ENCODE measurements around the gene TCAF1.

Gene TCAF1

DNA sequence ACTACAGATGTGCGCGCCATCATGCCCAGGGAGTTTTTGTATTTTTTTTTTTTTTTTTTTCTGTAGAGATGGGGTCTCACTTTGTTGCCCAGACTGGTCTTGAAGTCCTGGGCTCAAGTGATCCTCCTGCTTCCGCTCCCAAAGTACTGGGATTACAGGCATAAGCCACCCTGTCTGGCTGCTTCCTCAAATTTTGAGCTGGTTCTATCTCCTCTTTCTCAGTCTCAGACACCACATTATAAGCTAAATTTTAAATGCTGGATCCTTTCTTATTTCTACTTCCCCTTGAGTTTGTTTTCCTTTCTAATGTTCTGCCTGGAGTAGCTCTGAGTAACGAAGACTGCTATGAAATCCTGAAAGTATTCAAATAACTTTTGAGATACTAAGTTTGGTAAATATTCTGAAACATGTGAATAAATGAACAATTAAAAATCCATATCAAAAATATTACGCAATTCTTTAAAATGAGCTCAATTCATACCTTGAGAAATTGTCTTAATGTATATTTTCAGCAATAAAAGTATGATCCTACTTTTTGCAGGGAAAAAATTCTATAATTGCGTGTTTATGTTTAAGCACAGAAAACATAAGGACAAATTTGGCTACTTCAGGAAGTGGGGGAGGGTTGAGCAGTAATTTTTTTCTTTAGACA, 15.0 kb downstream of the TCAF1 start:
- no peak for TF ChIP-seq POLR2AphosphoS5 (IDR thresholded peaks at IDR 0.05; ENCODE audit: low read depth)
- no peak for TF ChIP-seq GABPA (IDR thresholded peaks at IDR 0.05; ENCODE audit: low read depth)
- TF ChIP-seq, protein P1, sequence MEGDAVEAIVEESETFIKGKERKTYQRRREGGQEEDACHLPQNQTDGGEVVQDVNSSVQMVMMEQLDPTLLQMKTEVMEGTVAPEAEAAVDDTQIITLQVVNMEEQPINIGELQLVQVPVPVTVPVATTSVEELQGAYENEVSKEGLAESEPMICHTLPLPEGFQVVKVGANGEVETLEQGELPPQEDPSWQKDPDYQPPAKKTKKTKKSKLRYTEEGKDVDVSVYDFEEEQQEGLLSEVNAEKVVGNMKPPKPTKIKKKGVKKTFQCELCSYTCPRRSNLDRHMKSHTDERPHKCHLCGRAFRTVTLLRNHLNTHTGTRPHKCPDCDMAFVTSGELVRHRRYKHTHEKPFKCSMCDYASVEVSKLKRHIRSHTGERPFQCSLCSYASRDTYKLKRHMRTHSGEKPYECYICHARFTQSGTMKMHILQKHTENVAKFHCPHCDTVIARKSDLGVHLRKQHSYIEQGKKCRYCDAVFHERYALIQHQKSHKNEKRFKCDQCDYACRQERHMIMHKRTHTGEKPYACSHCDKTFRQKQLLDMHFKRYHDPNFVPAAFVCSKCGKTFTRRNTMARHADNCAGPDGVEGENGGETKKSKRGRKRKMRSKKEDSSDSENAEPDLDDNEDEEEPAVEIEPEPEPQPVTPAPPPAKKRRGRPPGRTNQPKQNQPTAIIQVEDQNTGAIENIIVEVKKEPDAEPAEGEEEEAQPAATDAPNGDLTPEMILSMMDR (IDR thresholded peaks at IDR 0.05; ENCODE audit: insufficient read depth, low read length) = no peak
- TF ChIP-seq, protein P2, sequence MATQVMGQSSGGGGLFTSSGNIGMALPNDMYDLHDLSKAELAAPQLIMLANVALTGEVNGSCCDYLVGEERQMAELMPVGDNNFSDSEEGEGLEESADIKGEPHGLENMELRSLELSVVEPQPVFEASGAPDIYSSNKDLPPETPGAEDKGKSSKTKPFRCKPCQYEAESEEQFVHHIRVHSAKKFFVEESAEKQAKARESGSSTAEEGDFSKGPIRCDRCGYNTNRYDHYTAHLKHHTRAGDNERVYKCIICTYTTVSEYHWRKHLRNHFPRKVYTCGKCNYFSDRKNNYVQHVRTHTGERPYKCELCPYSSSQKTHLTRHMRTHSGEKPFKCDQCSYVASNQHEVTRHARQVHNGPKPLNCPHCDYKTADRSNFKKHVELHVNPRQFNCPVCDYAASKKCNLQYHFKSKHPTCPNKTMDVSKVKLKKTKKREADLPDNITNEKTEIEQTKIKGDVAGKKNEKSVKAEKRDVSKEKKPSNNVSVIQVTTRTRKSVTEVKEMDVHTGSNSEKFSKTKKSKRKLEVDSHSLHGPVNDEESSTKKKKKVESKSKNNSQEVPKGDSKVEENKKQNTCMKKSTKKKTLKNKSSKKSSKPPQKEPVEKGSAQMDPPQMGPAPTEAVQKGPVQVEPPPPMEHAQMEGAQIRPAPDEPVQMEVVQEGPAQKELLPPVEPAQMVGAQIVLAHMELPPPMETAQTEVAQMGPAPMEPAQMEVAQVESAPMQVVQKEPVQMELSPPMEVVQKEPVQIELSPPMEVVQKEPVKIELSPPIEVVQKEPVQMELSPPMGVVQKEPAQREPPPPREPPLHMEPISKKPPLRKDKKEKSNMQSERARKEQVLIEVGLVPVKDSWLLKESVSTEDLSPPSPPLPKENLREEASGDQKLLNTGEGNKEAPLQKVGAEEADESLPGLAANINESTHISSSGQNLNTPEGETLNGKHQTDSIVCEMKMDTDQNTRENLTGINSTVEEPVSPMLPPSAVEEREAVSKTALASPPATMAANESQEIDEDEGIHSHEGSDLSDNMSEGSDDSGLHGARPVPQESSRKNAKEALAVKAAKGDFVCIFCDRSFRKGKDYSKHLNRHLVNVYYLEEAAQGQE (IDR thresholded peaks at IDR 0.05; ENCODE audit: insufficient replicate concordance, low read depth) = no peak
- TF ChIP-seq SPI1 (IDR thresholded peaks at IDR 0.05; ENCODE audit: borderline replicate concordance, low read depth) = no peak
- Histone ChIP-seq H3K27me3 (ENCODE audit: insufficient read depth, poor library complexity, severe bottlenecking) (no peaks in the 10 kb centered on the region), H3K27ac (replicated peaks) (no peak overlapping the region), H3K4me3 (replicated peaks; ENCODE audit: insufficient read depth, low read length) (no peak overlapping the region)
- DNase-seq (ENCODE audit: low read depth in 1 of 2, low spot score in 1 of 2) = no peak

DNA sequence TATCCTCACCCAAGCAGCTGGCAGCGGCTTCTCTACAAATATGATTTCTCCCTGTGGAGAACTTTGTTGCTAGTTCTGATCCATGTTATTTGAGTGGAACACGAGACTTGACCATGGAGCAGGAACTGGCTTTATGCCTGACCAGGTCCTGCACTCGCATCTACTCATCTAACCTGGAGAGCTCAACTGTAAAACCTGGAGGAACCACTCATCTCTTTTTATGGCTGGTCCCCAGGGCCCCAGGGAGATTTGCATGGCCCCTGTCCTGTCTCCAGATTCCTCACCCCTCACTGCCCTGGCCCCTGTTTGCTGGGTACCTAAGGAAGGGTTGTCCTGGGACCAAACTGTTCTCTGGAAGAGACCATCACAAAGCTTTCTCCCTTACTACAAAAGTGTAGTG, 16.0 kb downstream of the TCAF1 start:
- TF ChIP-seq GABPA (IDR thresholded peaks at IDR 0.05; ENCODE audit: low read depth) = no peak
- no peak for TF ChIP-seq SPI1 (IDR thresholded peaks at IDR 0.05; ENCODE audit: borderline replicate concordance, low read depth)
- no peak for TF ChIP-seq POLR2AphosphoS5 (IDR thresholded peaks at IDR 0.05; ENCODE audit: low read depth)
- TF ChIP-seq, protein P2 (IDR thresholded peaks at IDR 0.05; ENCODE audit: insufficient replicate concordance, low read depth) = no peak
- TF ChIP-seq, protein P1 (IDR thresholded peaks at IDR 0.05; ENCODE audit: insufficient read depth, low read length) = no peak
- Histone ChIP-seq H3K27me3 (ENCODE audit: insufficient read depth, poor library complexity, severe bottlenecking) (no peaks in the 10 kb centered on the region), H3K4me3 (replicated peaks; ENCODE audit: insufficient read depth, low read length) (no peak overlapping the region), H3K27ac (replicated peaks) (no peak overlapping the region)
- DNase-seq (ENCODE audit: low read depth in 1 of 2, low spot score in 1 of 2) = no peak

DNA sequence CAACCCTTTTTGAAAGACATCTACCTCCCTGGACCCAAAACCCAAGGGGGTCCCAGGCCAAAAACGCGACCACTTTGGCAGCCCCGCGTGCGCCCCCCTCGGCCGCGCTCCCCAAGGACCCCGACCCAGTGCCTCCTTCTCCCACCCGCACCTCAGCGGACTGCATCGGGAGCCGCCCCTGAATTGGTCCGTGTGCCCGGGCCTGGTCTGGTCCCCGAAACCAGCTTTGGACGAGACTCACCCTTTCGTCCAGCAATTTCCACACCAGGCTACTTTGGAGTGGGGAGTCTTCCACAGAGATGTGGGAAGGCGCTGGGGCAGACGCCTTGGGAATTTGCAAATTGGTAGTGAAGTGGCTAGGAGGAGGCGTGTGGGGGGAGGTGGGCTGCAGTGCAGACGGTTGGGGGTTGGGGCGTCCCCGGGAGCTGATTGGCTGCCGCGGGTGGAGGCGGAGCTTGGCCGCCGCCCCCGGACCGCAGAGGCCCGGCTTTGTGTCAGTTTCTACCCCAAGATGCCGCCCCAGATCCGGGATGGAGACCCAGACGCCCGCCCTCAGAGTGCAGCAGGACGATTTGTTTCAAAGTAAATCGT, 16.9 kb downstream of the TCAF1 start:
- DNase-seq (ENCODE audit: low read depth in 1 of 2, low spot score in 1 of 2) = no peak
- TF ChIP-seq, protein P2 (IDR thresholded peaks at IDR 0.05; ENCODE audit: insufficient replicate concordance, low read depth) = no peak
- TF ChIP-seq, protein P1 (IDR thresholded peaks at IDR 0.05; ENCODE audit: insufficient read depth, low read length) = no peak
- TF ChIP-seq POLR2AphosphoS5 (IDR thresholded peaks at IDR 0.05; ENCODE audit: low read depth) = no peak
- no peak for TF ChIP-seq GABPA (IDR thresholded peaks at IDR 0.05; ENCODE audit: low read depth)
- H3K27me3 ChIP-seq (ENCODE audit: insufficient read depth, poor library complexity, severe bottlenecking) = no peaks in the 10 kb centered on the region
- H3K4me3 ChIP-seq (replicated peaks; ENCODE audit: insufficient read depth, low read length) = no peak overlapping the region
- no peak overlapping the region for H3K27ac ChIP-seq (replicated peaks)
